ENCODE measurements around the gene RHO. TPM values are rescaled to one million over a fixed set of nuclear protein-coding genes. Genes with fewer than 3 reads are reported as not detected.

RHO gene
- total and polyA plus RNA-seq, 10 of the 15 experiments (the other 5 are each of a cell fraction or from before 2014, with no cell fraction given) = not detected

GRCh38 chr3:129549805-129550204 is 21.4 kb downstream of the RHO start:
- WGBS (ENCODE audit: insufficient coverage, insufficient replicate concordance, low lambda C conversion rate, missing lambda C conversion rate) = 49% methylated on average over 3 of the region's 3 CpGs
- H3K4me1 ChIP-seq (ENCODE audit: control insufficient read depth, insufficient read depth, low read length) = no peaks in the 10 kb centered on the region
- FAIRE-seq (no peak), ATAC-seq (no peak), DNase-seq (ENCODE audit: low read depth, low spot score) (no peak)
- ChIA-PET RAD21 (ENCODE audit: unreplicated experiment) (no interaction called here), SMC1A (ENCODE audit: uncharacterized antibody, unreplicated experiment) (interaction anchor here (1.2 kb wide), 1 partner anchor 106 kb away, joined by 3 read pairs; no protein-coding TSS in a partner anchor), CTCF (no interaction called here), POLR2A (no interaction called here)
- no peak overlapping the region for H3K4me2 ChIP-seq (ENCODE audit: control insufficient read depth, insufficient read depth)
- H3K27ac ChIP-seq (ENCODE audit: control insufficient read depth, insufficient read depth) = no peak overlapping the region
- H3K79me2 ChIP-seq (ENCODE audit: control insufficient read depth, insufficient read depth, low read length) = no peaks in the 10 kb centered on the region
- H3K4me3 ChIP-seq = no peak overlapping the region
- intact Hi-C loops (cut with micrococcal nuclease; ENCODE audit: unreplicated experiment) = no loop called here
- no peak for TF ChIP-seq BACH1 (IDR thresholded peaks at IDR 0.05; ENCODE audit: borderline replicate concordance)
- TF ChIP-seq RELA (IDR thresholded peaks at IDR 0.05; ENCODE audit: borderline replicate concordance, partially characterized antibody) = no peak
- no peak for TF ChIP-seq CHD2 (IDR thresholded peaks at IDR 0.05; ENCODE audit: borderline replicate concordance, low read depth, low read length)
- no peak for TF ChIP-seq SKIL (IDR thresholded peaks at IDR 0.05; ENCODE audit: low read depth, poor library complexity, severe bottlenecking)
- no peak for TF ChIP-seq IRF5 (IDR thresholded peaks at IDR 0.05; ENCODE audit: borderline replicate concordance)
- no peak for TF ChIP-seq DPF2 (IDR thresholded peaks at IDR 0.05)
- H4K20me1 ChIP-seq (ENCODE audit: control insufficient read depth, insufficient read depth) = no peaks in the 10 kb centered on the region
- in situ Hi-C loops (cut with MboI) = no loop called here
- no peaks in the 10 kb centered on the region for H3K36me3 ChIP-seq (ENCODE audit: control insufficient read depth in 2 of 2, insufficient read depth in 2 of 2, low read length in 1 of 2)
- H3K27me3 ChIP-seq (replicated peaks in 1 of 2; ENCODE audit: control insufficient read depth in 2 of 2, insufficient read depth in 2 of 2, low read length in 1 of 2) = peaks cover 2 to 7% of the 10 kb centered on the region in 2 experiments; a peak in 3 of 4 replicates
- H3K9ac ChIP-seq (ENCODE audit: control insufficient read depth, insufficient read depth, low read length) = no peak overlapping the region
- H2AFZ ChIP-seq (ENCODE audit: control insufficient read depth, low read depth, low read length) = no peak overlapping the region
- no peaks in the 10 kb centered on the region for H3K9me3 ChIP-seq (replicated peaks; ENCODE audit: control insufficient read depth, insufficient read depth, low read length)
- BruUV-seq (replicated peaks) = no TSS peak

All from GM12878 (cell line).